PC-3 (cell line): ENCODE data around the gene GBF1. TPM values are rescaled to one million over a fixed set of nuclear protein-coding genes. Genes with fewer than 3 reads are reported as not detected.

ENCODE experiments used
- ATAC-seq: fragments of 200-7000 bp; cut with Tn5 transposase; 2 replicates; pipeline ENCODE4 v1.9.1; 2020; ENCODE audit warnings: mild to moderate bottlenecking, moderate library complexity
- BruUV-seq: library from RNA; stranded (reverse); fragments of 400-500 nt; replicated peaks from 2 replicates; lab custom pipeline; 2021; lab: Mats Ljungman, UMichigan
- CTCF ChIA-PET: fragments of 300-600 bp; sonication (Branson Sonifier 250); formaldehyde crosslinking; loops from one replicate; lab custom pipeline; 2022; ENCODE audit warnings: antibody characterized with exemption; lab: Charles Lee
- POLR2A ChIA-PET: fragments of 300-600 bp; sonication (Branson Sonifier 250); formaldehyde crosslinking; loops from one replicate; lab custom pipeline; 2022; ENCODE audit warnings: antibody characterized with exemption; ENCODE audit not compliant: unreplicated experiment; lab: Charles Lee
- DNase-seq: peaks from one replicate; pipeline ENCODE4 v3.0.0-alpha.2; 2015
- H2AFZ ChIP-seq: fragments of 300-600 bp; sonication (generic); 2 replicates; pipeline ENCODE4 v1.6.0; 2016; ENCODE audit warnings: antibody characterized with exemption, low read length
- H3F3A ChIP-seq: fragments of 300-600 bp; sonication (generic); one replicate; pipeline ENCODE4 v1.6.0; 2017; ENCODE audit warnings: antibody characterized with exemption, low read length, control low read depth, mild to moderate bottlenecking; ENCODE audit not compliant: unreplicated experiment
- H3K27ac ChIP-seq: fragments of 300-600 bp; sonication (generic); 2 replicates; pipeline ENCODE4 v1.5.1; 2016; ENCODE audit warnings: mild to moderate bottlenecking, low read length
- H3K27me3 ChIP-seq: fragments of 300-600 bp; sonication (generic); 2 replicates; pipeline ENCODE4 v1.6.1; 2016; ENCODE audit warnings: low read length, mixed read lengths
- H3K36me3 ChIP-seq: fragments of 300-600 bp; sonication (generic); 2 replicates; pipeline ENCODE4 v1.6.1; 2016; ENCODE audit warnings: low read depth, mixed run types, low read length, mixed read lengths
- H3K4me1 ChIP-seq: fragments of 300-600 bp; sonication (generic); 2 replicates; pipeline ENCODE4 v1.5.1; 2016; ENCODE audit warnings: low read length; ENCODE audit not compliant: insufficient read depth
- H3K4me2 ChIP-seq: fragments of 300-600 bp; sonication (generic); 2 replicates; pipeline ENCODE4 v1.6.0; 2016; ENCODE audit warnings: low read length
- H3K4me3 ChIP-seq: fragments of 300-600 bp; sonication (generic); 2 replicates; pipeline ENCODE4 v1.5.1; 2016; ENCODE audit warnings: mild to moderate bottlenecking, low read length, mixed read lengths
- H3K79me2 ChIP-seq: fragments of 300-600 bp; sonication (generic); 2 replicates; pipeline ENCODE4 v1.6.1; 2017; ENCODE audit warnings: low read length, mixed read lengths
- H3K9ac ChIP-seq: fragments of 300-600 bp; sonication (generic); 2 replicates; pipeline ENCODE4 v1.6.0; 2016; ENCODE audit warnings: mild to moderate bottlenecking, low read length
- H3K9me2 ChIP-seq: fragments of 300-600 bp; sonication (generic); replicated peaks from 2 replicates; pipeline ENCODE4 v1.6.1; 2016; ENCODE audit warnings: mixed run types, low read length, mixed read lengths
- H3K9me3 ChIP-seq: fragments of 300-600 bp; sonication (generic); 2 replicates; pipeline ENCODE4 v1.6.1; 2016; ENCODE audit warnings: low read length, mixed read lengths
- H4K20me1 ChIP-seq: fragments of 300-600 bp; sonication (generic); 2 replicates; pipeline ENCODE4 v1.6.1; 2016; ENCODE audit warnings: low read length, mixed read lengths
- EZH2 ChIP-seq: fragments of 300-600 bp; sonication (generic); IDR thresholded peaks from one replicate; pipeline ENCODE4 v1.6.1; 2017; ENCODE audit warnings: antibody characterized with exemption, mild to moderate bottlenecking, low read length; ENCODE audit not compliant: unreplicated experiment
- EZH2phosphoT487 ChIP-seq: fragments of 300-600 bp; sonication (generic); IDR thresholded peaks from 2 replicates; pipeline ENCODE4 v1.6.1; 2018; ENCODE audit warnings: mild to moderate bottlenecking, antibody characterized with exemption, low read length, borderline replicate concordance
- intact Hi-C: fragments of 100-400 bp; cut with micrococcal nuclease; formaldehyde crosslinking; loops from 2 replicates; pipeline ENCODE4 v1.9.0; 2023
- total RNA-seq: library from RNA; depleted of rRNA; stranded (reverse); fragments of >200 nt; gene quantifications from 2 replicates; pipeline ENCODE4 v1.2.3, GENCODE V29; 2014
- TF ChIP-seq, protein P1 (sequence below): fragments of 300-600 bp; sonication (generic); conservative IDR thresholded peaks from 2 replicates; pipeline ENCODE4 v1.5.1; 2017; ENCODE audit warnings: antibody characterized with exemption, low read depth, mild to moderate bottlenecking, low read length

The GBF1 gene
- total RNA-seq, 1 experiment from 2014 or later, result 25.2 TPM

GRCh38 chr10:102342958-102343357 lies 97.6 kb downstream of the GBF1 start:
- Histone ChIP-seq H2AFZ (no peak overlapping the region), H3F3A (peaks cover 9% of the 10 kb centered on the region), H3K36me3 (no peaks in the 10 kb centered on the region), H3K27me3 (no peaks in the 10 kb centered on the region), H4K20me1 (no peaks in the 10 kb centered on the region), H3K27ac (peak overlapping the region; percentile 76), H3K9me2 (no peaks in the 10 kb centered on the region), H3K9ac (0 out of 2 replicates have a peak overlapping the region, but pooled peaks have one; percentile 17), H3K4me3 (no peak overlapping the region), H3K4me1 (peaks cover 25% of the 10 kb centered on the region), H3K79me2 (no peaks in the 10 kb centered on the region), H3K4me2 (peak overlapping the region; percentile 48), H3K9me3 (no peaks in the 10 kb centered on the region)
- ATAC-seq (peak; percentile 84), DNase-seq (peak; percentile 69)
- TF ChIP-seq EZH2 (no peak), EZH2phosphoT487 (no peak)
- TF ChIP-seq, protein P1, sequence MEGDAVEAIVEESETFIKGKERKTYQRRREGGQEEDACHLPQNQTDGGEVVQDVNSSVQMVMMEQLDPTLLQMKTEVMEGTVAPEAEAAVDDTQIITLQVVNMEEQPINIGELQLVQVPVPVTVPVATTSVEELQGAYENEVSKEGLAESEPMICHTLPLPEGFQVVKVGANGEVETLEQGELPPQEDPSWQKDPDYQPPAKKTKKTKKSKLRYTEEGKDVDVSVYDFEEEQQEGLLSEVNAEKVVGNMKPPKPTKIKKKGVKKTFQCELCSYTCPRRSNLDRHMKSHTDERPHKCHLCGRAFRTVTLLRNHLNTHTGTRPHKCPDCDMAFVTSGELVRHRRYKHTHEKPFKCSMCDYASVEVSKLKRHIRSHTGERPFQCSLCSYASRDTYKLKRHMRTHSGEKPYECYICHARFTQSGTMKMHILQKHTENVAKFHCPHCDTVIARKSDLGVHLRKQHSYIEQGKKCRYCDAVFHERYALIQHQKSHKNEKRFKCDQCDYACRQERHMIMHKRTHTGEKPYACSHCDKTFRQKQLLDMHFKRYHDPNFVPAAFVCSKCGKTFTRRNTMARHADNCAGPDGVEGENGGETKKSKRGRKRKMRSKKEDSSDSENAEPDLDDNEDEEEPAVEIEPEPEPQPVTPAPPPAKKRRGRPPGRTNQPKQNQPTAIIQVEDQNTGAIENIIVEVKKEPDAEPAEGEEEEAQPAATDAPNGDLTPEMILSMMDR, result no peak
- BruUV-seq, result no TSS peak
- intact Hi-C loops, result loop anchor here (5.0 kb wide), 2 partner anchors 41 to 96 kb away; partner anchors contain the start of gene GBF1
- ChIA-PET POLR2A (interaction anchor here (0.6 kb wide), 1 partner anchor 89 kb away, joined by 3 read pairs; the partner anchor contains the start of gene CUEDC2), CTCF (interaction anchor here (0.6 kb wide), 1 partner anchor 241 kb away, joined by 3 read pairs; no protein-coding TSS in a partner anchor)

GRCh38 chr10:102344067-102344466 lies 98.7 kb downstream of the GBF1 start:
- Histone ChIP-seq H3K27ac (peak overlapping the region; percentile 76), H3K27me3 (no peaks in the 10 kb centered on the region), H3K4me2 (0 out of 2 replicates have a peak overlapping the region, but pooled peaks have one; percentile 17), H3K36me3 (no peaks in the 10 kb centered on the region), H3K9ac (no peak overlapping the region), H3K4me3 (no peak overlapping the region), H3K9me2 (no peaks in the 10 kb centered on the region), H3K4me1 (peaks cover 25% of the 10 kb centered on the region), H3K9me3 (no peaks in the 10 kb centered on the region), H2AFZ (no peak overlapping the region), H4K20me1 (no peaks in the 10 kb centered on the region), H3F3A (peaks cover 9% of the 10 kb centered on the region), H3K79me2 (no peaks in the 10 kb centered on the region)
- no peak; the same call in 1 of the 2 replicates for ATAC-seq
- TF ChIP-seq, protein P1, result no peak
- no peak for TF ChIP-seq EZH2
- no peak for TF ChIP-seq EZH2phosphoT487
- no TSS peak for BruUV-seq
- ChIA-PET POLR2A (no interaction called here), CTCF (no interaction called here)
- DNase-seq, result peak; percentile 34
- intact Hi-C loops, result loop anchor here (5.0 kb wide), 2 partner anchors 42 to 97 kb away; partner anchors contain the start of gene GBF1

GRCh38 chr10:102347236-102347828 lies 102.0 kb downstream of the GBF1 start:
- POLR2A ChIA-PET, result no interaction called here
- H2AFZ ChIP-seq, result no peak overlapping the region
- H4K20me1 ChIP-seq, result no peaks in the 10 kb centered on the region

More at GRCh38 chr10:102347236-102347828, 102.0 kb downstream of the GBF1 start:
- Histone ChIP-seq H3K79me2 (no peaks in the 10 kb centered on the region), H3K36me3 (peaks cover 7% of the 10 kb centered on the region), H3K9ac (no peak overlapping the region), H3K9me3 (no peaks in the 10 kb centered on the region), H3F3A (peaks cover 9% of the 10 kb centered on the region), H3K9me2 (no peaks in the 10 kb centered on the region), H3K4me3 (no peak overlapping the region), H3K4me2 (no peak overlapping the region), H3K27ac (no peak overlapping the region), H3K27me3 (no peaks in the 10 kb centered on the region), H3K4me1 (peaks cover 20% of the 10 kb centered on the region)
- peak; percentile 49 for ATAC-seq
- intact Hi-C loops, result loop anchor here (1.0 to 2.0 kb wide), 2 partner anchors 117 to 179 kb away; no protein-coding TSS in a partner anchor
- peak; percentile 49 for DNase-seq
- TF ChIP-seq, protein P1, result peak; percentile 66
- TF ChIP-seq EZH2phosphoT487, result no peak
- TF ChIP-seq EZH2, result no peak
- CTCF ChIA-PET, result interaction anchor here (0.6 to 1.0 kb wide), 6 partner anchors 36 to 178 kb away, joined by 3 to 9 read pairs (median 4); no protein-coding TSS in a partner anchor
- no TSS peak for BruUV-seq
